Mesothelial cell of epicardium (in vitro differentiated cells): ENCODE results near the gene KRTAP4-8. TPM values are rescaled to one million over a fixed set of nuclear protein-coding genes. Genes with fewer than 3 reads are reported as not detected.
A peak's percentile ranks its signal among the peaks of the same experiment; 100 is the strongest.

ENCODE experiments used
- DNase-seq, 2 experiments: peaks; one replicate each; pipeline ENCODE4 v3.0.0; 2021; ENCODE audit warnings: low spot score in 2 of 2; ENCODE audit not compliant: unreplicated experiment in 2 of 2
- H3K27ac Mint-ChIP-seq: 2 replicates; pipeline ENCODE4 v1.8.0; 2021; ENCODE audit warnings: mixed read lengths
- H3K27me3 Mint-ChIP-seq: 2 replicates; pipeline ENCODE4 v1.8.0; 2021; ENCODE audit warnings: low read depth, mixed read lengths
- H3K36me3 Mint-ChIP-seq: 2 replicates; pipeline ENCODE4 v1.8.0; 2021; ENCODE audit warnings: mixed read lengths
- H3K4me1 Mint-ChIP-seq: 2 replicates; pipeline ENCODE4 v1.8.0; 2021; ENCODE audit warnings: mixed read lengths
- H3K4me3 Mint-ChIP-seq: 2 replicates; pipeline ENCODE4 v1.8.0; 2021; ENCODE audit warnings: mild to moderate bottlenecking, moderate library complexity, mixed read lengths
- H3K9me3 Mint-ChIP-seq: 2 replicates; pipeline ENCODE4 v1.8.0; 2021; ENCODE audit warnings: mixed read lengths
- total RNA-seq: library from RNA; stranded (reverse); gene quantifications from 3 replicates; pipeline ENCODE4 v1.2.1, GENCODE V29; 2021
- TF ChIP-seq, protein P1 (sequence below): fragments of 200-600 bp; sonication (generic); IDR thresholded peaks from one replicate; pipeline ENCODE4 v1.5.0; 2021; ENCODE audit warnings: antibody characterized with exemption; ENCODE audit not compliant: unreplicated experiment

Gene KRTAP4-8
- total RNA-seq, 1 donor from 2014 or later, result not detected

DNA sequence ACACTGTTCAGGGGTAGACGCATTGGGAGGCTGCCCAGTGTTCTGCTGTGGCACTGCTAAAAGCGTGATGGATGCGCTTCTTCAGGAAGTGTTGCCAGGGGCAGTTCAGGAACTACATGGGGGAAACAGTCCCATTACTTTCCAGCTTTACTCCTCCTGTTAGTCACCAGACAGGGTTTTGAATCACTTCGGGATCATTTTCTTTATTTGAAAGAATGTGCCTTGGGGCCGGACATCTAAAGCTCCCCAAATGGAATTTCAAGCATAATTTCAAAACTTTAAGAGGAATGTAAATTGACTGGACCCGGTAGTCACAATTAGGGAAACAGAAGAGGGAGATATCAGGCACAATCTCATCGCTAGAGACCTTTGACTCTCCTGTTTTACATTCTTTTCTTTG lies 49.5 kb downstream of the KRTAP4-8 start:
- peaks cover 28% of the 10 kb centered on the region for H3K4me1 Mint-ChIP-seq
- no peak for DNase-seq
- peak overlapping the region; percentile 88 for H3K27ac Mint-ChIP-seq
- H3K36me3 Mint-ChIP-seq, result peaks cover 4% of the 10 kb centered on the region
- TF ChIP-seq, protein P1, sequence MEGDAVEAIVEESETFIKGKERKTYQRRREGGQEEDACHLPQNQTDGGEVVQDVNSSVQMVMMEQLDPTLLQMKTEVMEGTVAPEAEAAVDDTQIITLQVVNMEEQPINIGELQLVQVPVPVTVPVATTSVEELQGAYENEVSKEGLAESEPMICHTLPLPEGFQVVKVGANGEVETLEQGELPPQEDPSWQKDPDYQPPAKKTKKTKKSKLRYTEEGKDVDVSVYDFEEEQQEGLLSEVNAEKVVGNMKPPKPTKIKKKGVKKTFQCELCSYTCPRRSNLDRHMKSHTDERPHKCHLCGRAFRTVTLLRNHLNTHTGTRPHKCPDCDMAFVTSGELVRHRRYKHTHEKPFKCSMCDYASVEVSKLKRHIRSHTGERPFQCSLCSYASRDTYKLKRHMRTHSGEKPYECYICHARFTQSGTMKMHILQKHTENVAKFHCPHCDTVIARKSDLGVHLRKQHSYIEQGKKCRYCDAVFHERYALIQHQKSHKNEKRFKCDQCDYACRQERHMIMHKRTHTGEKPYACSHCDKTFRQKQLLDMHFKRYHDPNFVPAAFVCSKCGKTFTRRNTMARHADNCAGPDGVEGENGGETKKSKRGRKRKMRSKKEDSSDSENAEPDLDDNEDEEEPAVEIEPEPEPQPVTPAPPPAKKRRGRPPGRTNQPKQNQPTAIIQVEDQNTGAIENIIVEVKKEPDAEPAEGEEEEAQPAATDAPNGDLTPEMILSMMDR, result no peak
- H3K4me3 Mint-ChIP-seq, result no peak overlapping the region
- H3K27me3 Mint-ChIP-seq, result no peaks in the 10 kb centered on the region
- peaks cover 17% of the 10 kb centered on the region for H3K9me3 Mint-ChIP-seq

Other genes with a start within 250 kb of the KRTAP4-8 start
- gene KRT12, start 230.9 kb downstream of the KRTAP4-8 start, total RNA-seq, result not detected in 3 replicates
- gene KRT20, start 212.9 kb downstream of the KRTAP4-8 start, total RNA-seq, result not detected in 3 replicates
- 2.3 to 2.8 TPM (median 2.6 TPM) in 3 replicates for gene KRT23, start 160.5 kb downstream of the KRTAP4-8 start, total RNA-seq
- not detected in 3 replicates for gene KRT39, start 131.2 kb downstream of the KRTAP4-8 start, total RNA-seq
- 0.16 TPM in 1 of 3 replicates, not detected in the others for gene KRT40, start 113.8 kb downstream of the KRTAP4-8 start, total RNA-seq
- gene KRTAP3-3, start 104.0 kb downstream of the KRTAP4-8 start, total RNA-seq, result not detected in 3 replicates
- gene KRTAP3-2, start 98.2 kb downstream of the KRTAP4-8 start, total RNA-seq, result not detected in 3 replicates
- gene KRTAP3-1, start 89.0 kb downstream of the KRTAP4-8 start, total RNA-seq, result 0.41 to 1.3 TPM (median 0.95 TPM) in 3 replicates
- not detected in 3 replicates for gene KRTAP1-5, start 70.9 kb downstream of the KRTAP4-8 start, total RNA-seq
- gene KRTAP1-4, start 67.9 kb downstream of the KRTAP4-8 start, total RNA-seq, result not detected in 3 replicates
- gene KRTAP1-3, start 63.3 kb downstream of the KRTAP4-8 start, total RNA-seq, result not detected in 3 replicates
- not detected in 3 replicates for gene KRTAP1-1, start 56.7 kb downstream of the KRTAP4-8 start, total RNA-seq
- not detected in 3 replicates for gene KRTAP2-1, start 50.8 kb downstream of the KRTAP4-8 start, total RNA-seq
- not detected in 3 replicates for gene KRTAP2-2, start 42.9 kb downstream of the KRTAP4-8 start, total RNA-seq
- 0.45 to 0.91 TPM (median 0.69 TPM) in 3 replicates for gene KRTAP2-3, start 38.0 kb downstream of the KRTAP4-8 start, total RNA-seq
- not detected in 3 replicates for gene KRTAP2-4, start 32.3 kb downstream of the KRTAP4-8 start, total RNA-seq
- gene KRTAP4-7, start 14.0 kb downstream of the KRTAP4-8 start, total RNA-seq, result not detected in 3 replicates
- gene KRTAP4-16, start 4.1 kb upstream of the KRTAP4-8 start, total RNA-seq, result not detected in 3 replicates
- gene KRTAP4-9, start 7.2 kb upstream of the KRTAP4-8 start, total RNA-seq, result not detected in 3 replicates
- gene KRTAP4-11, start 20.2 kb upstream of the KRTAP4-8 start, total RNA-seq, result not detected in 3 replicates
- not detected in 3 replicates for gene KRTAP4-12, start 26.0 kb upstream of the KRTAP4-8 start, total RNA-seq
- gene KRTAP4-6, start 42.4 kb upstream of the KRTAP4-8 start, total RNA-seq, result not detected in 3 replicates
- not detected in 3 replicates for gene KRTAP4-5, start 51.7 kb upstream of the KRTAP4-8 start, total RNA-seq
- gene KRTAP4-4, start 62.6 kb upstream of the KRTAP4-8 start, total RNA-seq, result not detected in 3 replicates
- not detected in 3 replicates for gene KRTAP4-3, start 70.1 kb upstream of the KRTAP4-8 start, total RNA-seq
- gene KRTAP4-2, start 80.1 kb upstream of the KRTAP4-8 start, total RNA-seq, result not detected in 3 replicates
- not detected in 3 replicates for gene KRTAP4-1, start 86.8 kb upstream of the KRTAP4-8 start, total RNA-seq
- gene KRTAP9-1, start 91.7 kb upstream of the KRTAP4-8 start, total RNA-seq, result not detected in 3 replicates
- gene KRTAP9-2, start 128.5 kb upstream of the KRTAP4-8 start, total RNA-seq, result not detected in 3 replicates
- gene KRTAP9-3, start 134.3 kb upstream of the KRTAP4-8 start, total RNA-seq, result not detected in 3 replicates
- not detected in 3 replicates for gene KRTAP9-8, start 139.9 kb upstream of the KRTAP4-8 start, total RNA-seq
- gene KRTAP9-4, start 151.5 kb upstream of the KRTAP4-8 start, total RNA-seq, result not detected in 3 replicates
- not detected in 3 replicates for gene KRTAP9-9, start 157.2 kb upstream of the KRTAP4-8 start, total RNA-seq
- gene KRTAP9-6, start 167.2 kb upstream of the KRTAP4-8 start, total RNA-seq, result not detected in 3 replicates
- not detected in 3 replicates for gene KRTAP9-7, start 177.6 kb upstream of the KRTAP4-8 start, total RNA-seq
- not detected in 3 replicates for gene KRTAP29-1, start 204.7 kb upstream of the KRTAP4-8 start, total RNA-seq
- not detected in 3 replicates for gene KRTAP16-1, start 211.2 kb upstream of the KRTAP4-8 start, total RNA-seq
- gene KRTAP17-1, start 217.6 kb upstream of the KRTAP4-8 start, total RNA-seq, result not detected in 3 replicates